SK-N-MC (cell line): ENCODE data around the gene GPC5.

Experiments
- EZH2 ChIP-seq: fragments of 200-600 bp; sonication (generic); IDR thresholded peaks from one replicate; pipeline ENCODE4 v1.6.1; 2017; ENCODE audit warnings: antibody characterized with exemption
- POLR2AphosphoS5 ChIP-seq: IDR thresholded peaks from 2 replicates; pipeline ENCODE4 v1.6.1; 2012; ENCODE audit warnings: mild to moderate bottlenecking, low read depth, low read length, borderline replicate concordance

GRCh38 chr13:91768746-91769145 is 370.3 kb downstream of the GPC5 start:
- TF ChIP-seq POLR2AphosphoS5: no peak
- no peak for TF ChIP-seq EZH2
